ENCODE results near the gene TMEM132E.

- TF ChIP-seq CTCF (IDR thresholded peaks at IDR 0.05; ENCODE audit: low read length), result no peak
- TF ChIP-seq EZH2 (IDR thresholded peaks at IDR 0.05; ENCODE audit: borderline replicate concordance, low read length), result no peak
These were observed 23.0 kb upstream of the TMEM132E start for GRCh38 chr17:34556384-34556783.
